GM18526 (cell line): Measurements from ENCODE around the gene PDE10A.

Experiments
- POLR2A ChIP-seq: IDR thresholded peaks from 3 replicates; pipeline ENCODE4 v1.6.1; 2011; ENCODE audit not compliant: insufficient read length; ENCODE audit errors: extremely low read depth

Gene PDE10A

GRCh38 chr6:165685302-165685701 is 22.3 kb upstream of the PDE10A start:
- TF ChIP-seq POLR2A: no peak

- TF ChIP-seq POLR2A: no peak
These were observed 21.3 kb upstream of the PDE10A start for GRCh38 chr6:165684333-165684732.

GRCh38 chr6:165680975-165681374 is 17.9 kb upstream of the PDE10A start:
- no peak for TF ChIP-seq POLR2A

- no peak for TF ChIP-seq POLR2A
These were observed 16.3 kb upstream of the PDE10A start for GRCh38 chr6:165679326-165679725.

- no peak for TF ChIP-seq POLR2A
These were observed 15.9 kb upstream of the PDE10A start for GRCh38 chr6:165678904-165679303.

- TF ChIP-seq POLR2A: no peak
These were observed 15.4 kb upstream of the PDE10A start for GRCh38 chr6:165678429-165678828.

- no peak for TF ChIP-seq POLR2A
These were observed 14.1 kb upstream of the PDE10A start for GRCh38 chr6:165677091-165677490.

GRCh38 chr6:165676435-165677068 is 13.5 kb upstream of the PDE10A start:
- no peak for TF ChIP-seq POLR2A

GRCh38 chr6:165675120-165675519 is 12.1 kb upstream of the PDE10A start:
- no peak for TF ChIP-seq POLR2A

GRCh38 chr6:165674155-165675029 is 11.4 kb upstream of the PDE10A start:
- no peak for TF ChIP-seq POLR2A

GRCh38 chr6:165671222-165671768 is 8.3 kb upstream of the PDE10A start:
- TF ChIP-seq POLR2A: no peak

- no peak for TF ChIP-seq POLR2A
These were observed 5.9 kb upstream of the PDE10A start for GRCh38 chr6:165668951-165669350.

GRCh38 chr6:165665384-165665672 is 2.3 kb upstream of the PDE10A start:
- TF ChIP-seq POLR2A: no peak

- no peak for TF ChIP-seq POLR2A
These were observed 1.7 kb upstream of the PDE10A start for GRCh38 chr6:165664559-165665383.

GRCh38 chr6:165663736-165664558 is 906 bp upstream of the PDE10A start:
- TF ChIP-seq POLR2A: no peak

GRCh38 chr6:165663377-165663735 is 315 bp upstream of the PDE10A start:
- no peak for TF ChIP-seq POLR2A
